ENCODE data around the gene IFI27L2. TPM values are rescaled to one million over a fixed set of nuclear protein-coding genes. Genes with fewer than 3 reads are reported as not detected.

IFI27L2 gene
- total RNA-seq, 2 experiments from 2014 or later, result 76.4 to 77.9 TPM

DNA sequence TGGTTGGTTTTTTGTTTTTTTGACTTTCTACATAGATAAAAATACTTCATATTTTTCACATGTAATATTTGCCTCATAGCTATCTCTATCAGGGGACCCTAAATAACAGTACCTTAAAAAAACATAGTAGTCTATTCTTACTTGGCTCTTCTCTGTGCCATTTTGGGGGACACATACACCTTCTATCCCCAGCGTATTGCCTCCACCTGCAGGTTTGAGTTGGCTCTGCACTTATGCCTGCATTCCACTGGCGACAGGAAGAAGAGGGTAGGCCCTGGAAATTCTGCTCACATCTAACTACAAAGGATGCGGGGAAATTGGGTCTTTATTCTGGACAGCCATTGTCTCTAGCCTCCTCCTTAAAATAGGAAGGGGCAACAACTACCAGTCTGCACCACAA lies 13.8 kb upstream of the IFI27L2 start:
- H3K27ac Mint-ChIP-seq, result no peak overlapping the region
- no peaks in the 10 kb centered on the region for H3K36me3 Mint-ChIP-seq
- no peak overlapping the region for H3K4me3 Mint-ChIP-seq
- ATAC-seq (ENCODE audit: low read depth) (peak; percentile 66), DNase-seq (no peak)
- H3K4me1 Mint-ChIP-seq, result peaks cover 16% of the 10 kb centered on the region
- peaks cover 1% of the 10 kb centered on the region for H3K27me3 Mint-ChIP-seq
- H3K9me3 Mint-ChIP-seq, result no peaks in the 10 kb centered on the region
- POLR2A ChIA-PET, result no interaction called here

DNA sequence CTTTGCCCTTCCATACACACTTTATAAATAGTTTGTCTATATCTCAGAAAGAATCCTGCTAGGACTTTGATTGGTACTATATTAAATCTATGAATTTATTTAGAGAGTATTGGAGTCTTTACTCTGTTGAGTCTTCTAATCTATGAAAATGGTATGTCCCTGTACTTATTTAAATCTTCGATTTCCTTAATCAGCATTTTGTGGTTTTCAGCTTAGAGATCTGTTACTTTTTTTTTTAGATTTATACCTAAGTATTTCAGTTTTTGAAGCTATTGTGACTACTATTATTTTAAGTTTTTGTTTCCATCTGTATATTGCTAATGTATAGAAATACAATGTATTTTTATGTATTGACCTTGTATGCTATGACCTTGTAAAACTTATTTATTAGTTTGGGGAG lies 13.4 kb upstream of the IFI27L2 start:
- ATAC-seq (ENCODE audit: low read depth) (no peak), DNase-seq (no peak)
- H3K36me3 Mint-ChIP-seq, result no peaks in the 10 kb centered on the region
- H3K9me3 Mint-ChIP-seq, result no peaks in the 10 kb centered on the region
- H3K27me3 Mint-ChIP-seq, result no peaks in the 10 kb centered on the region
- H3K27ac Mint-ChIP-seq, result no peak overlapping the region
- POLR2A ChIA-PET, result no interaction called here
- H3K4me1 Mint-ChIP-seq, result peaks cover 16% of the 10 kb centered on the region
- no peak overlapping the region for H3K4me3 Mint-ChIP-seq

DNA sequence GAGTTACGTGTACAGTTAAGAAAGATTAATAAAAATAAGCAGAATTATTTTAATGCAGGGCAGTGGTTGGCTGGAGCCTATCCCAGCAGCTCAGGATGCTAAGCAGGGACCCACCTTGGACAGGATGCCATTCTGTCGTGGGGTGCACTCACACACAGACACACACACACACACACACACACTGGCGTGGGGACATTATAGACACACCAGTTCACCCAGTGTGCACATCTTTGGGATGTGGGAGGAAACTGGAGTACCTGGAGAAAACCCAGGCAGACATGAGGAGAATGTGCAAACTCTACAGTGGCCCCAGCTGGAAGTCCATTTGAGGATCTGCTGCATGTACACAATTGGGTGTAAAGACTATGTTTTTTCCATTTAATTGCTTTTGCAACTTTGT lies 12.8 kb upstream of the IFI27L2 start:
- H3K27me3 Mint-ChIP-seq, result no peaks in the 10 kb centered on the region
- H3K4me1 Mint-ChIP-seq, result peaks cover 14% of the 10 kb centered on the region
- DNase-seq, result no peak
- no peak overlapping the region for H3K27ac Mint-ChIP-seq
- no peak overlapping the region for H3K4me3 Mint-ChIP-seq
- no peaks in the 10 kb centered on the region for H3K36me3 Mint-ChIP-seq
- H3K9me3 Mint-ChIP-seq, result no peaks in the 10 kb centered on the region
- POLR2A ChIA-PET, result no interaction called here
- no peak for ATAC-seq (ENCODE audit: low read depth)

DNA sequence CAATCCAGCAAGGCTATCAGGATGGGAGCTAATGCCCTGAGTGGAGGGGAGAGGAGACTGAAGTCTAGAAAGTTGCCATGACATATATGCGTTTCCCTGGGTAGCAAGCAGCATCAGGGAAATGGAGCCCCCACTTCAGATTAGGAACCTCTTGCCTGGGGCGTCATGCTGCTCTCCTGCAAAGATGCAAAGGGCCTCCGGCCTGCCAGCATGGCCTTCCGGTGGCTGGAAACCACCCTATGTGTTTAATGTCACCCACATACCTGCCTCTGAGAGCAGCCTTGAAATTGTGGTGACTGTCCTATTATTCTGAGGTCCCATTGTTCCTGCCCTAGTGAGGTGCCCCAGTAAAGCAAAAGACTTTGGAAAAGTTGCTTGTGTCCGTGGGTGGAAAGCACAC lies 10.0 kb upstream of the IFI27L2 start:
- H3K27ac Mint-ChIP-seq, result no peak overlapping the region
- H3K36me3 Mint-ChIP-seq, result no peaks in the 10 kb centered on the region
- DNase-seq, result no peak
- H3K9me3 Mint-ChIP-seq, result peaks cover 5% of the 10 kb centered on the region
- POLR2A ChIA-PET, result no interaction called here
- no peak for ATAC-seq (ENCODE audit: low read depth)
- H3K27me3 Mint-ChIP-seq, result peaks cover 12% of the 10 kb centered on the region
- no peak overlapping the region for H3K4me3 Mint-ChIP-seq
- peaks cover 5% of the 10 kb centered on the region for H3K4me1 Mint-ChIP-seq

DNA sequence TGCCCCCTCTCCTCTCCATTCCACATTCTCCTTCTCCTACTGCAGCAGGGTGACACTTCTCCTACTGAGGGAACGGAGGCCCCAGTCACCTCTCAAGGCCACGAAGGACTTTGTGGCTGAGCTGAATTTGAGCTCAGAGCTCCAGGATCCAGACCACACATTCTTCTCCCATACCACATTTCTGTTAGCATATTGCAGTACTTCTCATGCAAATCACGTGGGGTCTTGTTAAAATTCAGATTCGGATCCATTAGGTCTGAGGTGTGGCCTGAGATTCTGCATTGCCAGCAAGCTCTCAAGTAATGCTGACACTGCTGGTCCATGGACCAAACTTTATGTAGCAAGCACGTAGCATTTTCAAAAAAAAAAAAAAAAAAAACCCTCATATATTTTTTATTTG lies 9.6 kb upstream of the IFI27L2 start:
- no peak overlapping the region for H3K4me3 Mint-ChIP-seq

DNA sequence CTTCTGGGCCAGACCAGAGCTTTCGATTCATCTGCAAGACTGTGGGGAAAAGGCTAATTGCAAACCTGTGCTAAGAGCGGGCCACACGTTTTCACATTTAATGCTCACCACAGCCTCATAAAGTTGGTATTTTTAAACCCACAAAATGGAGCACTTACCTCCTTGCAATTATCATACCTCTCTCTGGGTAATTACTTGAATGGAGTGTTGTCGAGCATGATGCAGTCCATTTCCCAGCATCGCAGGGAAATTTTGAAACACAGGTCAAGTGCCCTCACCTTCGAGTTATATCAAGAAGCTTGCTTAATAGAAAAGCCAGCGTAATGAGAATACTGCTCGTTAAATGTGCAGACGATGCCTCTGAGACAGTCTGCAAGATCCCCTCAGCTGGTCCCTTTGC lies 8.8 kb upstream of the IFI27L2 start:
- Mint-ChIP-seq H3K4me3 (no peak overlapping the region), H3K27ac (no peak overlapping the region), H3K36me3 (no peaks in the 10 kb centered on the region), H3K9me3 (peaks cover 5% of the 10 kb centered on the region), H3K27me3 (peaks cover 15% of the 10 kb centered on the region), H3K4me1 (peaks cover 4% of the 10 kb centered on the region)
- DNase-seq (no peak), ATAC-seq (ENCODE audit: low read depth) (no peak)
- POLR2A ChIA-PET, result no interaction called here

More for the DNA sequence above, 9.6 kb upstream of the IFI27L2 start:
- no peak overlapping the region for H3K27ac Mint-ChIP-seq
- POLR2A ChIA-PET, result no interaction called here
- ATAC-seq (ENCODE audit: low read depth) (no peak), DNase-seq (no peak)
- peaks cover 12% of the 10 kb centered on the region for H3K27me3 Mint-ChIP-seq
- H3K9me3 Mint-ChIP-seq, result peaks cover 5% of the 10 kb centered on the region
- no peaks in the 10 kb centered on the region for H3K36me3 Mint-ChIP-seq
- H3K4me1 Mint-ChIP-seq, result peaks cover 4% of the 10 kb centered on the region

DNA sequence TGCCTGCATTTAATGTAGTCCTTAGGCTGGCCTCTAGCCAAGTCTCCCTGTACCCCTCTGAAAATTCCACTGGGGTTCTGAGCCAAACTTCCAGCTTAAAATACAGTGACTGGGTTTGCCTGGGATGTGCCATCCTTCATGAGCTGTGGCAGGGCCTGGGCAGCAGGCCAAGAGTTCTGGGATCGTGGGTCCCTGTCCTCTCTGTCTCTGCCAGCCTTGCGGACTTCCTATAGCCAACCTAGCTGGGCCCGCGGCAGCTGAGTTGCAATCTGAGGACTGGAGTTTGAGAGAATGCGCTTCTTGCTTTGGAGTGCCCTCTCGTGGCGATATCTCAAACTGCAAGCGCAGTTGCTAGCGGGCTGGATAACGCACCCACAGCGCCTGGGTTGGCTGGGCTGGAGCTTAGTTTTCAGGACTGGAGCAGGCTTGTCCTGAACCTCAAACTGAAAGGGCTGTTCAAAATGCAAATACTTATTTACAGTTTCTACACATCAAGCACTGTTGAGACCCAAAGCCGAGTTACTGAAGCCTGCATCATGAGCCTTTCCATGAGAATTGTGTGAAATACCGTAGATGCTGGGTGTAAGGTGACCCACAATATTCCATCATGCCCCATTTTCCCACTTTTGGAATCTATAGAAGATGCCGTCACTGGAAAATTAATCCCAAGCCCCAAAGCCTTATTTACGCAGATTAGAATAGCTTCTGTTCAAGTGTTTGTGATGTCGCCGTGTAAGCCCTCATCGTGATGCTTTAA lies 7.3 kb upstream of the IFI27L2 start:
- Mint-ChIP-seq H3K27ac (no peak overlapping the region), H3K36me3 (no peaks in the 10 kb centered on the region), H3K27me3 (peaks cover 23% of the 10 kb centered on the region), H3K4me1 (peaks cover 6% of the 10 kb centered on the region), H3K9me3 (peaks cover 5% of the 10 kb centered on the region), H3K4me3 (no peak overlapping the region)
- POLR2A ChIA-PET, result interaction anchor here (1.0 kb wide), 1 partner anchor 100 kb away, joined by 7 read pairs; no protein-coding TSS in a partner anchor
- ATAC-seq (ENCODE audit: low read depth) (peak; percentile 89), DNase-seq (peak; percentile 87)

DNA sequence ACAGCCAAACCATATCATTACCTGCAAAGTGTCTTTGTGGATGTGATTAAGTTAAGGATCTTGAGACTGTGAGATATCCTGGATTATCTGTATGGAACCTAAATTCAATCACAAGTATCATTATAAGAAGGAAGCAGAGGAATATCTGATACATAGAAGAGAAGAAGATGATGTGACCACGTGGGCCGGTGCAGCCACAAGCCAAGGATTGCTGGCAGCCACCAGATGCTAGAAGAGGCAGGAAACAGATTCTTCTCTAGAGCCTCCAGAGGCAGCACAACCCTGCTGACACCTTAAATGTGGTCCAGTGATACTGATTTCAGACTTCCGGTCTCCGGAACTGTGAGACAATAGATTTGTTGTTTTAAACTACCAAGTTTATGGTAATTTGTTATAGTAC lies 6.1 kb upstream of the IFI27L2 start:
- Mint-ChIP-seq H3K27me3 (peaks cover 31% of the 10 kb centered on the region), H3K27ac (no peak overlapping the region), H3K4me3 (no peak overlapping the region), H3K9me3 (peaks cover 5% of the 10 kb centered on the region), H3K36me3 (no peaks in the 10 kb centered on the region), H3K4me1 (peaks cover 6% of the 10 kb centered on the region)
- DNase-seq (no peak), ATAC-seq (ENCODE audit: low read depth) (no peak)
- POLR2A ChIA-PET, result no interaction called here

DNA sequence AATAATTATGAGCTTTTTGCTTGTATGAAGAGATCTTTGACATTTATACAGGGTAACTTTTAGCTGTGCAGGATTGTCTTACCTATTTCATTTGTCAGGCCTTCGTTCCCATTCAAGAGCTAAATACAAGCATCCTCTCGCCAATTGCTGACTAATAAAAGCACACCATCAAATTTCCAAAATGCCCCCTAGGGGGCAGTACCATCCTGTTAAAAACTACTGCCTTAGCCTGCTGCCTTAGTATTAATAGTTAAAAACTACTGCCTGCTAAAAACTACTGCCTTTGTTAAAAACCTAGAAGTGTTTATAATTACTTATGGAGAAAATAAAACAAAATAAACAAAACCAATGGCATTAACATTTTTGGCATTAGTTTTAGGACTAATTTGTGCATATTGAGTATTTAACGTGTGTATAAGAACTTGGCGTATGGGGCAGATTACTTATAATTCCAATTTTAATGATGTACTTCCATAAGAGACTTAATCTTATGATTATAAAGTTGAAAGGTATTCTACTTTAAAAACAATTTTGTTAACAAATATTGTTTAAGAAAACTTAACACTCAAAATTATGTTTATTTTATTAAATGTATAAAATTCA lies 3.0 kb upstream of the IFI27L2 start:
- DNase-seq, result no peak
- ATAC-seq (ENCODE audit: low read depth), result no peak
- peaks cover 17% of the 10 kb centered on the region for H3K4me1 Mint-ChIP-seq
- POLR2A ChIA-PET, result interaction anchor here (0.8 to 1.0 kb wide), 2 partner anchors 22 to 48 kb away, joined by 3 read pairs; partner anchors contain the start of gene IFI27
- peaks cover 34% of the 10 kb centered on the region for H3K27me3 Mint-ChIP-seq
- H3K36me3 Mint-ChIP-seq, result no peaks in the 10 kb centered on the region
- H3K27ac Mint-ChIP-seq, result no peak overlapping the region
- H3K4me3 Mint-ChIP-seq, result no peak overlapping the region
- peaks cover 5% of the 10 kb centered on the region for H3K9me3 Mint-ChIP-seq

DNA sequence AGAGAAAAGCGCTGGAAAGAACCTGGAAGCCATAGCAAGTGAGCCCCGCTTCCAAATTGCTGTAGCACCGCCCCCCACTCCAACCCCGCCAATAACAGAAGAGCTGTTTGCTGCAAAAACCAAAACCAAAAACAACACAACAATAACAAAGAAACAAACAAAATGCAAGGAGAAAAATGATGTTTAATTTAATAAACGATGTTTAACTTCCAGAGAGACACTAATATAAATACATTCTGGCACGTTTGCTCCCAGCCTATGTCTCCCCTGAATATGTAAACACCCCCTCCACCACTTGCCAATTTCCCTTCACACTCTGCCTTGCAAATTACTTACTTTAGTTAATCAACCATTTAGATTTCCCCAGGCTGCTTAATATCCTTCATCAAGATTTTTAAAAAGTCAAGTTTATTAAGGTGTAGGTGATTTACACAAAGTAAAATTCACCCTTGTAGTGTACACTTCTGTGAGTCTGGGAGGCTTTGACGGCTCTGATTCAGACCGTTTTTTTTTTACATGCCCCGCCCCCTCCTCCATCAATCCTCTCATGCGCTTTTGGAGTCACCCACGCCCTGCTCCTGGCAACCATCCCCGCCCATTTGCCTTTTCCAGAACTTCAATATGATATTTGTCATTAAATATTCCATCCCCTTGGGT lies 482 bp upstream of the IFI27L2 start:
- Mint-ChIP-seq H3K36me3 (no peaks in the 10 kb centered on the region), H3K9me3 (no peaks in the 10 kb centered on the region), H3K4me1 (peaks cover 13% of the 10 kb centered on the region), H3K4me3 (peak overlapping the region; percentile 95), H3K27ac (peak overlapping the region; percentile 50), H3K27me3 (peaks cover 27% of the 10 kb centered on the region)
- DNase-seq (no peak), ATAC-seq (ENCODE audit: low read depth) (no peak)
- POLR2A ChIA-PET, result interaction anchor here (0.9 to 2.1 kb wide), 3 partner anchors 13 to 49 kb away, joined by 3 to 11 read pairs (median 4); partner anchors contain the start of genes DDX24, IFI27 and IFI27L1

DNA sequence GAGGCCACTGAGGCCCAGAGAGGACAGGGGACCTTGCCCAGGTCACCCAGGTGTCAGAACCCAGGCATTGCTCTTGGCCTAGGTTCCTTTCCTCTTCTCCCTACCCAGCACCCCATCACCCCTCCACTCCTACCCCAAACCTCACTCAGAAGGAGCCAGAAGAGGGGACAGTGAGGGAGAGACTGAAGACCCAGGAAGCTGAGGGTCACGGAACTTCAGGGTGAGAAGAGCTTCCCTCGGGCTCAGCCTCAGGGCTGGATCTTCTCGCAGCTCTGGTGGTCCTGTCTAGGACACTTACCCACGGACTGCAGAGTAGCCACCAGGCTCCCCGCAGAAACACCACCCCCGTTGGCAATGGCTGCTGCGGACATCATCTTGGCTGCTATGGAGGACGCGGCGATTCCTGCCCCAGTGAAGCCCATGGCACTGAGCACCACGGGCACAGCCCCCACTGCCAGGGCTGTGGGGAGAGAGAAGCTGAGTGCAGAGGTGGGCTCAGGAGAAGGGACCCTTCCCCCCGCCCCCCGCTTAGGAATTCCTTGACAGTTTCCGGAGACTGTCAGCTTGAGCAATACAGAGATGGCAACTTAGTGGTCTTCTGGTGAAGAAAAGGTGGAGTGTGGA lies 1.1 kb downstream of the IFI27L2 start:
- POLR2A ChIA-PET, result interaction anchor here (1.3 to 2.1 kb wide), 5 partner anchors 9 to 93 kb away, joined by 3 to 11 read pairs (median 5); partner anchors contain the start of genes DDX24, IFI27 and IFI27L1
- Mint-ChIP-seq H3K4me1 (peaks cover 13% of the 10 kb centered on the region), H3K4me3 (peak overlapping the region; percentile 95), H3K9me3 (no peaks in the 10 kb centered on the region), H3K36me3 (no peaks in the 10 kb centered on the region), H3K27ac (peak overlapping the region; percentile 92), H3K27me3 (peaks cover 22% of the 10 kb centered on the region)
- DNase-seq (no peak), ATAC-seq (ENCODE audit: low read depth) (no peak)

DNA sequence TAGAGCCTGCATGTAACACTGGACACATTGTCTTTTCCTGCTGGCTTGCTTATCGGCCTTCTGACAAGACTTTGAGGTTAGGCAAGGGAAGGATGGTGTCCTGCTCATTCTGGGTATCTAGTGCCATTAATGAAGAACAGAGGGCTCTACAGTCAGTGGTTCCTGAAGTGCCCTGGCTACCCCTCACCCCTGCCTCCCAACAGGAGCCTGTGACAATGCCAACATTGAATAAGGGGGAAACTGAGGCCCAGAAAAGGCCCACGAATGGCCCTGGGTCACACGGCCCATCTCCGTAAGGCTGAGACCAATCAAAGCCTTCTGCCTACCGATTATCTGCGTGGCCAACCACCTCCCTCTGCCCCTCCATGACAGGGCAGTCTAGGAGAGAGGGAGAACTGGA lies 2.1 kb downstream of the IFI27L2 start:
- POLR2A ChIA-PET, result interaction anchor here (1.5 to 2.0 kb wide), 2 partner anchors 8 to 13 kb away, joined by 3 to 5 read pairs; no protein-coding TSS in a partner anchor
- no peak for DNase-seq
- H3K9me3 Mint-ChIP-seq, result peaks cover 2% of the 10 kb centered on the region
- no peaks in the 10 kb centered on the region for H3K36me3 Mint-ChIP-seq
- H3K4me3 Mint-ChIP-seq, result no peak overlapping the region
- ATAC-seq (ENCODE audit: low read depth), result no peak
- H3K4me1 Mint-ChIP-seq, result peaks cover 13% of the 10 kb centered on the region
- no peak overlapping the region for H3K27ac Mint-ChIP-seq
- peaks cover 17% of the 10 kb centered on the region for H3K27me3 Mint-ChIP-seq

DNA sequence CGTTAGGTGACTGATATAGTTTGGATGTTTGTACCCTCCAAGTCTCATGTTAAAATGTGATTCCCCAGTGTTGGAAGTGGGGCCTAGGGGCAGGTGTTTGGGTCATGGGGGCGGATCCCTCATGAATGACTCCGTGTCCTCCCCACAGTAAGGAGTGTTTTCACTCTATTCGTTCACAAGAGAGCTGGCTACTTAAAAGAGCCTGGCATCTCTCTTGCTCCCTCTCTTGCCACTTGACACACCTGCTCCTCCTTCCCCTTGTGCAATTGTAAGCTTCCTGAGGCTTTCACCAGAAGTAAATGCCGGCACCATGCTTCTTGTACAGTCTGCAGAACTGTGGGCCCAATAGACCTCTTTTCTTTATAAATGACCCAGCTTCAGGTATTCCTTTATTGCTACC lies 2.6 kb downstream of the IFI27L2 start:
- ATAC-seq (ENCODE audit: low read depth) (no peak), DNase-seq (no peak)
- POLR2A ChIA-PET, result interaction anchor here (1.5 kb wide), 1 partner anchor 13 kb away, joined by 3 read pairs; no protein-coding TSS in a partner anchor
- H3K4me1 Mint-ChIP-seq, result peaks cover 11% of the 10 kb centered on the region
- H3K4me3 Mint-ChIP-seq, result no peak overlapping the region
- peaks cover 2% of the 10 kb centered on the region for H3K9me3 Mint-ChIP-seq
- peaks cover 13% of the 10 kb centered on the region for H3K27me3 Mint-ChIP-seq
- no peak overlapping the region for H3K27ac Mint-ChIP-seq
- H3K36me3 Mint-ChIP-seq, result no peaks in the 10 kb centered on the region

Measured in activated naive CD8-positive, alpha-beta T cell treated with anti-CD3 and anti-CD28 coated beads, Interleukin-2, amount 10 ng/mL, durations not matched to agents 7 days and 5 days (primary cell).